ENCODE results near the gene SLC5A8.

The SLC5A8 gene

DNA sequence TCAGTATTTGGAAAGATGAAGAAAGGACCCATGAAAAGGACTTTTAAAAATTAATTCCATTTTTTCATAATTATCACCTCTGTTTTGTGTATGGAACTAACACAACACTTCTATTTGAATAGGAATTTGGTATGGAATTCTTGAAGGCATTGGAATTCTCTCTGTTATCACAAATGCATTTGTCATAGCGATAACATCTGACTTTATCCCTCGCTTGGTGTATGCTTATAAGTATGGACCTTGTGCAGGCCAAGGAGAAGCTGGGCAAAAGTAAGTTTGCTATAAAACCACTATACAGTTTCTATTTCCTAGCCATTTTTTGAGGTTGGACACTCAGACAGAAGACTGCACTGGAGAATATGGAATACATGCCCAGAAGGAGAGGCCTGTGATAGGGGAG, 98.6 kb downstream of the SLC5A8 start:
- CTCF ChIA-PET = no interaction called here
- POLR2A ChIA-PET = no interaction called here
- H3K4me3 ChIP-seq (ENCODE audit: low read depth, low read length) = no peak overlapping the region
- no peak for DNase-seq (ENCODE audit: low read depth, low spot score)
- TF ChIP-seq, protein P1, sequence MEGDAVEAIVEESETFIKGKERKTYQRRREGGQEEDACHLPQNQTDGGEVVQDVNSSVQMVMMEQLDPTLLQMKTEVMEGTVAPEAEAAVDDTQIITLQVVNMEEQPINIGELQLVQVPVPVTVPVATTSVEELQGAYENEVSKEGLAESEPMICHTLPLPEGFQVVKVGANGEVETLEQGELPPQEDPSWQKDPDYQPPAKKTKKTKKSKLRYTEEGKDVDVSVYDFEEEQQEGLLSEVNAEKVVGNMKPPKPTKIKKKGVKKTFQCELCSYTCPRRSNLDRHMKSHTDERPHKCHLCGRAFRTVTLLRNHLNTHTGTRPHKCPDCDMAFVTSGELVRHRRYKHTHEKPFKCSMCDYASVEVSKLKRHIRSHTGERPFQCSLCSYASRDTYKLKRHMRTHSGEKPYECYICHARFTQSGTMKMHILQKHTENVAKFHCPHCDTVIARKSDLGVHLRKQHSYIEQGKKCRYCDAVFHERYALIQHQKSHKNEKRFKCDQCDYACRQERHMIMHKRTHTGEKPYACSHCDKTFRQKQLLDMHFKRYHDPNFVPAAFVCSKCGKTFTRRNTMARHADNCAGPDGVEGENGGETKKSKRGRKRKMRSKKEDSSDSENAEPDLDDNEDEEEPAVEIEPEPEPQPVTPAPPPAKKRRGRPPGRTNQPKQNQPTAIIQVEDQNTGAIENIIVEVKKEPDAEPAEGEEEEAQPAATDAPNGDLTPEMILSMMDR (IDR thresholded peaks at IDR 0.05; ENCODE audit: insufficient read depth, low read length, missing control alignments) = no peak

- no peak for DNase-seq (ENCODE audit: low read depth, low spot score)
- POLR2A ChIA-PET = no interaction called here
- CTCF ChIA-PET = no interaction called here
- TF ChIP-seq, protein P1 (IDR thresholded peaks at IDR 0.05; ENCODE audit: insufficient read depth, low read length, missing control alignments) = no peak
- no peak overlapping the region for H3K4me3 ChIP-seq (ENCODE audit: low read depth, low read length)
Measured at GRCh38 chr12:101110866-101111265, 99.2 kb downstream of the SLC5A8 start.

- ChIA-PET POLR2A (no interaction called here), CTCF (no interaction called here)
- TF ChIP-seq, protein P1 (IDR thresholded peaks at IDR 0.05; ENCODE audit: insufficient read depth, low read length, missing control alignments) = no peak
- DNase-seq (ENCODE audit: low read depth, low spot score) = no peak
- no peak overlapping the region for H3K4me3 ChIP-seq (ENCODE audit: low read depth, low read length)
Measured at GRCh38 chr12:101108130-101108529, 101.9 kb downstream of the SLC5A8 start.

GRCh38 chr12:101107032-101107763, 102.8 kb downstream of the SLC5A8 start:
- no peak for DNase-seq (ENCODE audit: low read depth, low spot score)
- ChIA-PET POLR2A (no interaction called here), CTCF (no interaction called here)
- TF ChIP-seq, protein P1 (IDR thresholded peaks at IDR 0.05; ENCODE audit: insufficient read depth, low read length, missing control alignments) = no peak
- H3K4me3 ChIP-seq (ENCODE audit: low read depth, low read length) = no peak overlapping the region

Measured in AG04449 (cell line).